Brain pericyte (primary cell): ENCODE data around the gene PPIG.
"Not testable (repeated sequence)": the region's sequence is repeated elsewhere in the genome, so short reads cannot be mapped to it uniquely, and the experiment has no call there.

ENCODE experiments used
- DNase-seq: peaks from one replicate; pipeline ENCODE4 v3.0.0-alpha.2; 2012; ENCODE audit warnings: low read depth, low spot score

PPIG gene

GRCh38 chr2:169590804-169591203 is 6.7 kb downstream of the PPIG start:
- DNase-seq: no peak

- DNase-seq: not testable (repeated sequence)
Observed at GRCh38 chr2:169596546-169596945, 12.4 kb downstream of the PPIG start.

GRCh38 chr2:169598982-169599381 is 14.8 kb downstream of the PPIG start:
- DNase-seq: no peak

GRCh38 chr2:169599568-169599967 is 15.4 kb downstream of the PPIG start:
- DNase-seq: no peak

- DNase-seq: no peak
Observed at GRCh38 chr2:169609264-169609663, 25.1 kb downstream of the PPIG start.

GRCh38 chr2:169613876-169614275 is 29.7 kb downstream of the PPIG start:
- DNase-seq: no peak

- not testable (repeated sequence) for DNase-seq
Observed at GRCh38 chr2:169615982-169616381, 31.8 kb downstream of the PPIG start.

GRCh38 chr2:169619946-169620345 is 35.8 kb downstream of the PPIG start:
- no peak for DNase-seq

GRCh38 chr2:169620509-169620908 is 36.4 kb downstream of the PPIG start:
- no peak for DNase-seq

- DNase-seq: no peak
Observed at GRCh38 chr2:169623235-169623634, 39.1 kb downstream of the PPIG start.

- no peak for DNase-seq
Observed at GRCh38 chr2:169625781-169626180, 41.6 kb downstream of the PPIG start.

- no peak for DNase-seq
Observed at GRCh38 chr2:169636440-169637097, 52.4 kb downstream of the PPIG start.

GRCh38 chr2:169637620-169638019 is 53.5 kb downstream of the PPIG start:
- no peak for DNase-seq

GRCh38 chr2:169640104-169640503 is 56.0 kb downstream of the PPIG start:
- DNase-seq: no peak

- no peak for DNase-seq
Observed at GRCh38 chr2:169641464-169641863, 57.3 kb downstream of the PPIG start.

GRCh38 chr2:169644173-169644572 is 60.0 kb downstream of the PPIG start:
- DNase-seq: no peak

- DNase-seq: no peak
Observed at GRCh38 chr2:169647496-169647895, 63.3 kb downstream of the PPIG start.

- DNase-seq: no peak
Observed at GRCh38 chr2:169649278-169649677, 65.1 kb downstream of the PPIG start.

- DNase-seq: no peak
Observed at GRCh38 chr2:169653636-169654035, 69.5 kb downstream of the PPIG start.

GRCh38 chr2:169656164-169656563 is 72.0 kb downstream of the PPIG start:
- no peak for DNase-seq

- no peak for DNase-seq
Observed at GRCh38 chr2:169658877-169659276, 74.7 kb downstream of the PPIG start.

- no peak for DNase-seq
Observed at GRCh38 chr2:169659320-169659719, 75.2 kb downstream of the PPIG start.

- DNase-seq: no peak
Observed at GRCh38 chr2:169661265-169661664, 77.1 kb downstream of the PPIG start.

GRCh38 chr2:169662744-169663143 is 78.6 kb downstream of the PPIG start:
- no peak for DNase-seq
